Caco-2 (cell line): ENCODE results near the gene H6PD. TPM values are rescaled to one million over a fixed set of nuclear protein-coding genes. Genes with fewer than 3 reads are reported as not detected.

Experiments used
- BruUV-seq: library from RNA; stranded (reverse); fragments of 400-500 nt; replicated peaks from 2 replicates; lab custom pipeline; 2021; lab: Mats Ljungman, UMichigan
- CTCF ChIA-PET: fragments of 300-600 bp; sonication (Branson Sonifier 250); formaldehyde crosslinking; loops from one replicate; lab custom pipeline; 2022; ENCODE audit warnings: antibody characterized with exemption; lab: Charles Lee
- POLR2A ChIA-PET: fragments of 300-600 bp; sonication (Branson Sonifier 250); formaldehyde crosslinking; loops from one replicate; lab custom pipeline; 2022; ENCODE audit warnings: antibody characterized with exemption; lab: Charles Lee
- DNase-seq, 2 experiments: peaks; one replicate each; pipeline versions ENCODE4 v3.0.0 to v3.0.0-alpha.2; 2020 to 2022
- H3K27me3 ChIP-seq: replicated peaks from 2 replicates; pipeline ENCODE4 v1.6.0; 2011; ENCODE audit warnings: low read length; ENCODE audit not compliant: control insufficient read depth, insufficient read depth
- H3K36me3 ChIP-seq: 2 replicates; pipeline ENCODE4 v1.5.1; 2011; ENCODE audit warnings: low read length; ENCODE audit not compliant: control insufficient read depth, insufficient read depth
- H3K4me1 ChIP-seq: fragments of 250-450 bp; sonication (Bioruptor Pico); 2 replicates; pipeline ENCODE4 v1.5.1; 2020; ENCODE audit warnings: mild to moderate bottlenecking
- H3K4me3 ChIP-seq: 2 replicates; pipeline ENCODE4 v1.5.1; 2011; ENCODE audit warnings: low read depth, mild to moderate bottlenecking, control low read depth, low read length
- H3K9me3 ChIP-seq: fragments of 250-450 bp; sonication (Bioruptor Pico); 2 replicates; pipeline ENCODE4 v1.5.1; 2020; ENCODE audit warnings: mild to moderate bottlenecking, moderate library complexity
- H3K27ac Mint-ChIP-seq: one replicate; pipeline ENCODE4 v1.8.0; 2022; ENCODE audit warnings: mixed read lengths; ENCODE audit not compliant: unreplicated experiment
- H3K27me3 Mint-ChIP-seq: one replicate; pipeline ENCODE4 v1.8.0; 2022; ENCODE audit warnings: mixed read lengths; ENCODE audit not compliant: insufficient read depth, unreplicated experiment
- H3K36me3 Mint-ChIP-seq: one replicate; pipeline ENCODE4 v1.8.0; 2022; ENCODE audit warnings: mild to moderate bottlenecking, mixed read lengths; ENCODE audit not compliant: insufficient read depth, unreplicated experiment
- H3K4me1 Mint-ChIP-seq: one replicate; pipeline ENCODE4 v1.8.0; 2022; ENCODE audit warnings: low read depth, mixed read lengths; ENCODE audit not compliant: unreplicated experiment
- H3K4me3 Mint-ChIP-seq: one replicate; pipeline ENCODE4 v1.8.0; 2022; ENCODE audit warnings: mild to moderate bottlenecking, moderate library complexity, mixed read lengths; ENCODE audit not compliant: unreplicated experiment
- H3K9me3 Mint-ChIP-seq: one replicate; pipeline ENCODE4 v1.8.0; 2022; ENCODE audit warnings: mixed read lengths; ENCODE audit not compliant: unreplicated experiment
- intact Hi-C: fragments of 100-400 bp; cut with micrococcal nuclease; formaldehyde crosslinking; loops from one replicate; pipeline ENCODE4 v1.10.0; 2022; ENCODE audit not compliant: unreplicated experiment
- total RNA-seq: library from RNA; stranded (reverse); gene quantifications from 2 replicates; pipeline ENCODE4 v1.2.3, GENCODE V29; 2022
- TF ChIP-seq, protein P1 (sequence below), 2 experiments: fragments of 200-600 bp in 1 of 2; IDR thresholded peaks; 1 replicate in 1 of 2; 2 replicates in 1 of 2; pipeline versions ENCODE4 v1.5.1 to v1.8.0; 2011 to 2022; ENCODE audit warnings: antibody characterized with exemption in 1 of 2, control low read depth in 1 of 2, inconsistent platforms in 1 of 2, low read depth in 1 of 2, low read length in 1 of 2, mild to moderate bottlenecking in 1 of 2, moderate library complexity in 1 of 2; ENCODE audit not compliant: insufficient read depth in 1 of 2, severe bottlenecking in 1 of 2, unreplicated experiment in 1 of 2

H6PD gene
- total RNA-seq, 1 experiment from 2014 or later: 13.0 TPM

DNA sequence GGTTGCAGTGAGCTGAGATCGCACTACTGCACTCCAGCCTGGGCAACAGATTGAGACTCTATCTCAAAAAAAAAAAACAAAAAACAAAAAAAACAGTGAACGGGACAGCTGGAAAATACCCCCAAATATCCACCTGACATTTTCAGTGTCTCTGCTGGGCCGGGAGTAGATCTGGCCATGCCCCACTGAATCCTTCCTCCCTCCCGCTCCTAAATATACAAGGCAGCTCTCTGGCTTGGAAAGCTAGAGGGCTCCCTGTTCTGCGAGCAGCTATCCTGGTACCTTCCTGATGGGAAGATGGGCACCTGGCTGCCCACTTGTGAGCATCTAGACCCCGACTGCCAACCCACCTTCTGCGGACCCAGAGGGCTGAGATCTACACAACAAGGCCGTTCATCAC lies 79.5 kb downstream of the H6PD start:
- intact Hi-C loops: no loop called here
- Mint-ChIP-seq H3K27ac (no peak overlapping the region), H3K4me3 (no peak overlapping the region), H3K4me1 (no peaks in the 10 kb centered on the region), H3K36me3 (no peaks in the 10 kb centered on the region), H3K27me3 (no peaks in the 10 kb centered on the region), H3K9me3 (no peaks in the 10 kb centered on the region)
- no peak overlapping the region for H3K4me3 ChIP-seq
- no peaks in the 10 kb centered on the region for H3K9me3 ChIP-seq
- CTCF ChIA-PET: no interaction called here
- H3K27me3 ChIP-seq: no peaks in the 10 kb centered on the region
- TF ChIP-seq, protein P1, sequence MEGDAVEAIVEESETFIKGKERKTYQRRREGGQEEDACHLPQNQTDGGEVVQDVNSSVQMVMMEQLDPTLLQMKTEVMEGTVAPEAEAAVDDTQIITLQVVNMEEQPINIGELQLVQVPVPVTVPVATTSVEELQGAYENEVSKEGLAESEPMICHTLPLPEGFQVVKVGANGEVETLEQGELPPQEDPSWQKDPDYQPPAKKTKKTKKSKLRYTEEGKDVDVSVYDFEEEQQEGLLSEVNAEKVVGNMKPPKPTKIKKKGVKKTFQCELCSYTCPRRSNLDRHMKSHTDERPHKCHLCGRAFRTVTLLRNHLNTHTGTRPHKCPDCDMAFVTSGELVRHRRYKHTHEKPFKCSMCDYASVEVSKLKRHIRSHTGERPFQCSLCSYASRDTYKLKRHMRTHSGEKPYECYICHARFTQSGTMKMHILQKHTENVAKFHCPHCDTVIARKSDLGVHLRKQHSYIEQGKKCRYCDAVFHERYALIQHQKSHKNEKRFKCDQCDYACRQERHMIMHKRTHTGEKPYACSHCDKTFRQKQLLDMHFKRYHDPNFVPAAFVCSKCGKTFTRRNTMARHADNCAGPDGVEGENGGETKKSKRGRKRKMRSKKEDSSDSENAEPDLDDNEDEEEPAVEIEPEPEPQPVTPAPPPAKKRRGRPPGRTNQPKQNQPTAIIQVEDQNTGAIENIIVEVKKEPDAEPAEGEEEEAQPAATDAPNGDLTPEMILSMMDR (IDR thresholded peaks at IDR 0.05; ENCODE audit: insufficient read depth in 1 of 2, low read depth in 1 of 2, low read length in 1 of 2, severe bottlenecking in 1 of 2, unreplicated experiment in 1 of 2): no peak
- H3K4me1 ChIP-seq: peaks cover 7% of the 10 kb centered on the region; the same call in 1 of the 2 replicates
- no peaks in the 10 kb centered on the region for H3K36me3 ChIP-seq
- POLR2A ChIA-PET: interaction anchor here (0.5 kb wide), 1 partner anchor 100 kb away, joined by 3 read pairs; no protein-coding TSS in a partner anchor
- no TSS peak for BruUV-seq
- DNase-seq: no peak

DNA sequence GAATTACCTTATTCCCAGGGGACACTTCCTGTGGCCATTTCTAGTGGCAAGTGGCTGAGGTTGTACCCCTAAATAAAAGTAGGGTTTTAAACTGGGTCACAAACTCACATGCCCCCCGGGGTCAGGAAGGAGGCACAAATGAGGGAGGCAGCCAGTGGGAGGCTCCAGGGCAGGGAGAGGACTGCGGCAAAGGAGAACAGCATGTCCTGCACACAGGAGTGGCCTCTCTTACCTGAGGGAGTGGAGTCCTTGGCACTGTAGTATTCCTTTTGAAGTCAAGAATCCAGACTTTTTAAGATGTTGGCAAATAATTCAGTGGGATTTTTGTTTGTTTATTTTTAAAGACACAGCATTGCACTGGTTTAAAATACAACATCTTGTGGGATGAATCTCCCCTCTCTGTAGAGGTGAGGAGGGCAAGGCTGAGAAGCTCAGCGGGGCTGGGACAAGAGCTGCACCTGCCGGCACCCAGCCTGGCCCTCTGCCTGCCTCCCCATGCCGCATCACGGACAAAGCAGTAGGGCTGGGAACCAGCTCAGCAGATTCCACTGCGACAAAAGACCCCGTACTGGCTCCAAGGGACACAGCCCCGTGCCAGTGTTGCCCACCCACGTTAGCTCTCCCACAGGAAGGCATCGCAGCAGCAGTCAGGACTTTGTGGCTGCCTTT lies 80.3 kb downstream of the H6PD start:
- BruUV-seq: no TSS peak
- H3K36me3 ChIP-seq: no peaks in the 10 kb centered on the region
- no peak overlapping the region for H3K4me3 ChIP-seq
- H3K9me3 ChIP-seq: no peaks in the 10 kb centered on the region
- intact Hi-C loops: no loop called here
- TF ChIP-seq, protein P1 (IDR thresholded peaks at IDR 0.05; ENCODE audit: insufficient read depth in 1 of 2, low read depth in 1 of 2, low read length in 1 of 2, severe bottlenecking in 1 of 2, unreplicated experiment in 1 of 2): no peak
- ChIA-PET POLR2A (no interaction called here), CTCF (no interaction called here)
- H3K9me3 Mint-ChIP-seq: no peaks in the 10 kb centered on the region
- no peak overlapping the region for H3K27ac Mint-ChIP-seq
- H3K27me3 Mint-ChIP-seq: no peaks in the 10 kb centered on the region
- no peak for DNase-seq
- H3K36me3 Mint-ChIP-seq: no peaks in the 10 kb centered on the region
- no peak overlapping the region for H3K4me3 Mint-ChIP-seq
- H3K4me1 ChIP-seq: peaks cover 7% of the 10 kb centered on the region; the same call in 1 of the 2 replicates
- H3K27me3 ChIP-seq: no peaks in the 10 kb centered on the region
- no peaks in the 10 kb centered on the region for H3K4me1 Mint-ChIP-seq

DNA sequence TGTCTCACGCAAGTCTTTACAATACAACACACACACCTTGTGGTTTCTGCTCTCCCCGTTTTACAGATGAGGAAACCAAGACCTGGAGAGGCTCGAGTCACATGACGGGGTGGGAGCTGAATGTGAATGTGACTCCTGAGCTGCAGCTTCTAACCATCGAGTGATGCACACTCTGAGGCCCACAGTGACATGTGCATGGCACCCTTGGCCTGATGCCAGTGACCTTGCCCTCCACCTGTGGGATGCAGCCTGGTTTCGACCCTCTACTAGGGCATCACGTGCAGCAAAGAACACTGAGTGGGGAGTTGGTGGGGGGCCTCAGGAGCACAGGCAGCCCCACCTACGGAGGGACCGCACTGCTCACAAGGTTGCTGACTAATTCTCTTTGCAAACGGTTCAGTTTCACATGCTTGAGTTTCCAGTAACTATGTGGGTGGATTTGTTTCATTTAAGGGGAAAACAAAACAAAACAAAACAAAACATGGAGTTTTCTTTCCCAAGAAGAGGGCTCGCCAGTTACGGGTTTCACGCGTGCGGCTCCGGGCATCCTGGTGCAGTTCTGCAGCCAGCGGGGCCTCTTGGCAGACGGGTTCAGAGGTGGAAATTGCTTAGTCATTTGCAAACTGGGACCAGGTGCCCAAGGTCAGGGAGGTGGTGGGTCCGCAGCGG lies 81.0 kb downstream of the H6PD start:
- Mint-ChIP-seq H3K9me3 (no peaks in the 10 kb centered on the region), H3K36me3 (no peaks in the 10 kb centered on the region)
- no TSS peak for BruUV-seq

More for the DNA sequence above, 81.0 kb downstream of the H6PD start:
- intact Hi-C loops: no loop called here
- no peaks in the 10 kb centered on the region for H3K36me3 ChIP-seq
- H3K9me3 ChIP-seq: no peaks in the 10 kb centered on the region
- H3K4me1 ChIP-seq: peaks cover 7% of the 10 kb centered on the region; the same call in 1 of the 2 replicates
- H3K4me3 ChIP-seq: no peak overlapping the region
- POLR2A ChIA-PET: no interaction called here
- Mint-ChIP-seq H3K4me1 (peaks cover under 1% of the 10 kb centered on the region), H3K27ac (peak overlapping the region; percentile 63), H3K4me3 (no peak overlapping the region), H3K27me3 (no peaks in the 10 kb centered on the region)
- no peaks in the 10 kb centered on the region for H3K27me3 ChIP-seq
- TF ChIP-seq, protein P1 (IDR thresholded peaks at IDR 0.05; ENCODE audit: insufficient read depth in 1 of 2, low read depth in 1 of 2, low read length in 1 of 2, severe bottlenecking in 1 of 2, unreplicated experiment in 1 of 2): no peak
- no peak for DNase-seq
- CTCF ChIA-PET: no interaction called here
